Activated effector memory CD4-positive, alpha-beta T cell treated with Interleukin-2 at 50 U/mL for 16 hours (primary cell): Measurements from ENCODE around the gene MRPS33.
"Not testable (repeated sequence)": the region's sequence is repeated elsewhere in the genome, so short reads cannot be mapped to it uniquely, and the experiment has no call there.

ENCODE experiments used
- DNase-seq: peaks from one replicate; pipeline ENCODE4 v3.0.0-alpha.2; 2020

MRPS33 gene

DNA sequence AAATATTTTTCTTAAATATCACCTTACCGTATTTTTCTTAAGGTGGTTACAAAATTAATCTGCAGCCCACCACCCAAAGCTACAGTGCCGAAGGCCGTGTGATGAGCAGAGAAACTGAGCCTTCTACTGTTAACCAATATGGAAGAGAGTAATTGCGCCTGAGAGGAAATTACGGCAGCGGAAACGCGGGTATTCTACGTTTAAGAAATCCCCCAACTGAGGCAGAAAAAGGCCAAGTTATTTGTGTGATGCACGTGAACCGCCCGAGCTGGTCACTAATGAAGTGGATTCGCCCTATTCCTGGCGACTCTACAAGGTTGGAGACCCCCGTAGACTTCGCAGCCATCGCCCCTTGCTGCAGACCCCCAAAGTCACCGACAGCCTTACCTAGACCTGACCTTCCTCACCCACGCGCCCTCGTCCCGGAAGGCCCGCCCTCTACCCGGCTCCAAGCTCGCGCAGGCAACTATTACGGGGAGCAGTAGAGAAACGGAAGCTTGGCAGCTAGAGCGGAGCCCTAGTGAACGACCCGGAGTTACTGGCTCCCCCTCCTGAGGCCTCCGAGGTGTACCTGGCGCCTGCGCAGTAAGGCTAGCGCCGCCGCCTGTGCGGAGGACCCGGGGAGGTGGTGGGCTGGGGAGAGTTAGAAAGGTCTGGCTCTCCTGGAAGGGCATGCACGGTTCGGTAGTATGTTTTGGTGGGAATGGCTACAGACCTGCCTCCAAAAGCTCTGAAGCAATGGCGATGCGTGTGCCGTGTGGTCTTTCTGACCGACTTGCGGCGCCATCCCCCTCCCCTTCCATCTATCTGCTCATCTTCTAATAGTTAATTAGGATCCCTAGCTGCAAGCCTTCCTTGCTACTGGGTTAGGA, at the start of gene MRPS33:
TSS of gene MRPS33 (minus strand) at position 429 of the 872 bp plus-strand sequence. CDS start 4,319 bp downstream, outside the sequence.
- peak; percentile 94 for DNase-seq

DNA sequence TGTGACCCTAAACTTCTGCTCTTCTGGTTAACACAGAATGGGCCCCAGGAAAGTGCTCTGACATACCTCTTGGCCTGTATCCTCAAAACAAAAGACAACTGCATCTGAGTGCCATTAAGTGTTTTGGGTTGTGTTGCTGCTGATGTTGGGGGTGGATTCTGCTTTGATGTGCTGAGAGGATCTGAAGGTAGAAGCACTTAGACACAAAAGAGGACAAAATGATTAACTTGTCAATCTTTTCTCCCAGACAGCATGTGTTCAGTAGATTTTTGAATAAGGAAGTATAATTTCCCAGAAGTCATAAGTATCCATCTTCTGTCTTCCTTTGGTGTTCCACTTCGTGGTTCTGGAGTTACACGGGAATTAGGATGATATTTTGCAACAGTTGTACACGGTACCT, 43.0 kb upstream of the MRPS33 start:
- DNase-seq: no peak

GRCh38 chr7:141055146-141055545, 40.4 kb upstream of the MRPS33 start:
- no peak for DNase-seq

DNA sequence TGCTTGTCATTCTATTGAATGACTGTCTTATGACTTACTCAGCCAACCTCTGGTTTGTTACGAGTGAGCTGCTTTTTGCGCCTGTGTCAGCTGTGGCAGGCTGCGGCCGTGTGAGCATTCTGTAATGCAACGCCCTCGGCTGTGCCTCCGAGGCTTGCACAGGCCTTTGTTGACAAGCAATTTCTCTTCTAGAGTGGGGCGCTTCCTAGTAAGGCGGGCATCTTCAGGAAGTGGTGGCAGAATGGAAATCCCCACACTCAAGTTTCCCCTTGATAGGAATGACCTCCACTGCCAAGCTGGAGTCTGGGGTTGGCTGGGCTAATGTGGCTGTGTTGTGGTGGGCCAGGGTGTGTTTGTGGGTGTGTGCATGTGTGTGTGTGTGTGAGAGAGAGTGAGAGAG, 38.9 kb upstream of the MRPS33 start:
- peak; percentile 61 for DNase-seq

- no peak for DNase-seq
These were observed 31.3 kb upstream of the MRPS33 start for GRCh38 chr7:141045842-141046620.

DNA sequence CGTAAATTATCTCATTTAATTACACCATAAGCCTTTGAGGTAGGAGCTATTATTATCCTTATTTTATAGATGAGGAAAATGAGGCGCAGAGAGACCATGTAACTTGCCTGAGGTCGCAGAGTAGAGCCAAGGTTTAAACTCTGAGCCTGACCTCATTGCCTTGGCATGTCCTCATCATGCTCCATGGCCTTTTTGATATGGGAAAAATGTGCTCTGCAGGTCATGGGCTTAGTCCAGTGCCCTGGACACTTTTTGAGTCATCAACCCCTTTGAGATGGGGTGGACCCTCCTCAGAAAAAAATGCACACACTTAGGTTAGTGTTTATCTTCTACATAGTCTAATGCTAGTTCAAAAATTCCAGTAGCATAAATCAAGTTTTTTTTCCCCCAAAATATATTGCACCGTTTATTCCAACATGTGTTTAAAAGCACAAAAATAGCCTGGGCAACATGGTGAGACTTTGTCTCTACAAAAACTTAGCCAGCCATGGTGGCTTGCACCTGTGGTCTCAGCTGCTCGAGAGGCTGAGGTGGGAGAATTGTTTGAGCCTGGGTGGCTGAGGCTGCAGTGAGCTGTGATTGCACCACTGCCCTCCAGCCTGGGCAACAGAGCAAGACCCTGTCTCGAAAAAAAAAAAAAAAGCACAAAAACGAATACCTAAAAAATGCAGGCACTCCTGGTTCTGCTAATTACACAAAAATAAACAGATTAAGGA, 30.5 kb upstream of the MRPS33 start:
- no peak for DNase-seq

DNA sequence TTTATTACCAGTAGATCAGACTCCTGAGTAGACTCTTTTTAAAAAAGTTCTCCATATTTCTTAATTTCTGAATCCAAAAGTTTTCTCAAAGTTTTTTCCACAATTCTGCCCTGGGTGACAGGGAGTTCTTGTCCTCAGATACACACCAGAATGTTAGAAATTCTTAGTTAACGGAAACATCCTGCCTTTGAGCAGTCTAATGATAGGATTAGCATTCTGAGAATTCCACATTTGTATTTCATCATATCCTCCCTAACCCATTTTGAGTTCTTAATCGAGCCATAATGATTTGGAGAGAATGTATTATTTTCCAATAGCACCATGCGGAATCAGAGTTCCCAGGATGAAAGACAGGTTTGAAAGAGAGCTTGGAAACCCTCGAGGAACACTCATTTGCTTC, 28.9 kb upstream of the MRPS33 start:
- DNase-seq: no peak

- no peak for DNase-seq
These were observed 27.8 kb upstream of the MRPS33 start for GRCh38 chr7:141042222-141043193.

DNA sequence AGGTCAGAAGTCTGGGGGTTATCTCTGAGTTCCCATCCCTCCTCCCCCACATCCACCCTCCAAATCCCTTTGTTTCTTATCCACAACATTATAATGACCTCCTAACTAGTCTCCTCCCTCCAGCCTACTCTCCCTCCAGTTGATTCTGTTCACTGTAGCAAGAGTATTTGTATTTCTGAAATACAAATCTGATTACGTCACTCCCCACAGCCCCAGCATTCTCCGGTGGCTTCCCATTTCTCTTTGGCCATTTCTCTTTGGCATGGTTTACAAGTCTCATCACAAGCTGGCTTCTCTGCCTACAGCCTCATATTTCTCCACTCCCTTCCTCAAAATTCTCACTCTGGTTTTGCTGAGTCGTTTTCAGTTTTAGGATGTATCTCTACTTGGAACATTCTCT, 24.6 kb upstream of the MRPS33 start:
- DNase-seq: no peak

DNA sequence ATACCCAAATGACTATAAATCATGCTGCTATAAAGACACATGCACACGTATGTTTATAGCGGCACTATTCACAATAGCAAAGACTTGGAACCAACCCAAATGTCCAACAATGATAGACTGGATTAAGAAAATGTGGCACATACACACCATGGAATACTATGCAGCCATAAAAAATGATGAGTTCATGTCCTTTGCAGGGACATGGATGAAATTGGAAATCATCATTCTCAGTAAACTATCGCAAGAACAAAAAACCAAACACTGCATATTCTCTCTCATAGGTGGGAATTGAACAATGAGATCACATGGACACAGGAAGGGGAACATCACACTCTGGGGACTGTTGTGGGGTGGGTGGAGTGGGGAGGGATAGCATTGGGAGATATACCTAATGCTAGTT, 23.3 kb upstream of the MRPS33 start:
- not testable (repeated sequence) for DNase-seq

DNA sequence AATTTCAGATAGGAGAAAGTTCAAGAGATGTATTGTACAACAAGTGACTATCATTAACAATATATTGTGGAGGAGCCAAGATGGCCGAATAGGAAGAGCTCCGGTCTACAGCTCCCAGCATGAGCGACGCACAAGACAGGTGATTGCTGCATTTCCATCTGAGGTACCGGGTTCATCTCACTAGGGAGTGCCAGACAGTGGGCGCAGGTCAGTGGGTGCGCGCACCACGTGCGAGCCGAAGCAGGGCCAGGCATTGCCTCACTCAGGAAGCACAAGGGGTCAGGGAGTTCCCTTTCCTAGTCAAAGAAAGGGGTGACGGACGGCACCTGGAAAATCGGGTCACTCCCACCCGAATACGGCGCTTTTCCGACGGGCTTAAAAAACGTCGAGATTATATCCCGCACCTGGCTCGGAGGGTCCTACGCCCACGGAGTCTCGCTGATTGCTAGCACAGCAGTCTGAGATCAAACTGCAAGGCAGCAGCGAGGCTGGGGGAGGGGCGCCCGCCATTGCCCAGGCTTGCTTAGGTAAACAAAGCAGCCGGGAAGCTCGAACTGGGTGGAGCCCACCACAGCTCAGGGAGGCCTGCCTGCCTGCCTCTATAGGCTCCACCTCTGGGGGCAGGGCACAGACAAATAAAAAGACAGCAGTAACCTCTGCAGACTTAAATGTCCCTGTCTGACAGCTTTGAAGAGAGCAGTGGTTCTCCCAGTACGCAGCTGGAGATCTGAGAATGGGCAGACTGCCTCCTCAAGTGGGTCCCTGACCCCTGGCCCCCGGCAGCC, 18.0 kb upstream of the MRPS33 start:
- DNase-seq: not testable (repeated sequence)

DNA sequence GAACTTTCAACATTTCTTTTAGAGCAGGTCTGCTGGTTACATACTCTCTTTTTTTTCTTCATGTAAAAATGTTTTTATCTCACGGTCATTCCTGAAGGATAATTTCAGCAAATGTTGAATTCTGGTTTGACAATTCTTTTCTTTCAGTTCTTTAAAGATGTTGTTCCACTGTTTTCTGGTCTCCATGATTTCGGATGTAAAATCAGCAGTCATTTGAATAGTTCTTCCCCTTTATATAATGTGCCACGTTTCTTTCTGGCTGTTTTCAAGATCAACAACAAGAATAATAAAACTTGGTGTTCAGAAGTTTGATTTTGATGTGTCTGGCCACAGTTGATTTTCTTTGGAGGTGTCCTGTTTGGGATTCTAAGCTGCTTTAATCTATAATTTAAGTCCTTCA, 14.0 kb upstream of the MRPS33 start:
- no peak for DNase-seq

DNA sequence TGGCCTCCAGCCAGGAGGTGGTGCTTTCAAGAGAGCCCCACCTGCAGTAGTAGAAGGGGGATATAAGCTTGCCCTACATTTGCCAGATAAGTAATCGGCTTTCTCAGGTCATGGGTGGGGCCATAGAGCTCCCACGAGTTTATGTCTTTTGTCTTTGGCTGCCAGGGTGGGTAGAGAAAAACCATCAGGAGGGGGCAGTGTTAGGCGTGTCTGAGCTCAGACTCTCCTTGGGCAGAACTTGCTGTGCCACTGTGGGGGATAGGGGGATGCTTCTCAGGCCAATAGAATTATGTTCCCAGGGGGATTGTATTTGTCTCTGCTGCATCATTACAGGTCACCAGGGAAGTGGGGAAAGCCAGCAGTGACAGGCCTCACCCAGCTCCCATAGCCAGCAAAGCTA, 12.3 kb upstream of the MRPS33 start:
- DNase-seq: no peak

- no peak for DNase-seq
These were observed 9.9 kb upstream of the MRPS33 start for GRCh38 chr7:141024668-141025067.

DNA sequence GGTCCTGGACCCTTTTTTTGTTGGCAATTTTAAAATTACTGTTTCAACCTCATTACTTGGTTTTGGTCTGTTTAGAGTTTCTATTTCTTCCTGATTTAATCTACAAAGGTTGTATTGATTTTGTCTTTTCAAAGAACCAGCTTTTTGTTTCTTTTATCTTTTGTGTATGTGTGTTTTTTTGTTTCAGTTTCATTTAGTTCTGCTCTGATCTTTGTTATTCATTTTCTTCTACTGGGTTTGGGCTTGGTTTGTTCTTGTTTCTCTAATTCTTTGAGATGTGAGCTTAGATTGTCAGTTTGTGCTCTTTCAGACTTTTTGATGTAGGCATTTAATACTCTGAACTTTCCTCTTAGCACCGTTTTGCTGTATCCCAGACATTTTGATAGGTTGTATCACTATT, 8.5 kb upstream of the MRPS33 start:
- DNase-seq: no peak

DNA sequence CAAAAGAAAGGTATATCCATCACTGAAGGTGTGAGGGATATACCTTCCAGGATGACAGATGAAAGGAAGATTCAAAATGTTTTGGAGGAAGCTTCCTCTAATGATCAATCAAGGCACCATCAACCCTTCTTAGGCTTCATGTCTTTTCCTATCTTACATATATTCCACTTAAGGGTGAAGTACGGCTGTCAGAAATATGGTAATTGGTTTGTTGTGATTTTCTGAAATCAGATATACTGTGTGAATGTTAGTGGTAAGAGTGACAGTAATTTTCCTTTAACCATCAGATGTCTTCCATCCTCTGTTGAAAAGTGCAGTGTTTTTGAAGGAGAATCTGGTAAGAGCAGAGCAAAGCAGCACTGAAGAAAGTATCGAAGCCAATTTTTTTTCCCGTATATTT, 2.8 kb upstream of the MRPS33 start:
- DNase-seq: no peak

DNA sequence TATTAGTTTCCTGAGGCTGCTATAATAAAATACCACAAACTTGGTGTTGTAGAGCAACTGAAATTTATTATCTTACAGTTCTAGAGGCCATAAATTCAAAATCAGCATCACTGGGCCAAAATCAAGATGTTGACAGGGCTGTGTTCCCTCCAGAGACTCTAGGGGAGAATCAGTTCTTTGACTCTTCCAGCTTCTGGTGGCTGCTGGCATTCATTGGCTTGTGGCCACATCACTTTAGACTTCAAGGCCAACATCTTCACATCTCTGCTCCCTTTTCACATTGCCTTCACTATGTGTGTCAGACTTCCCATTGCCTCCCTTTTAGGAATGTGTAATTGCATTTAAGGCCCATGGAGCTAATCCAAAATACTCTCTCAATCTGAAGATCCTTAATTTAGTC, 1.6 kb upstream of the MRPS33 start:
- no peak for DNase-seq

DNA sequence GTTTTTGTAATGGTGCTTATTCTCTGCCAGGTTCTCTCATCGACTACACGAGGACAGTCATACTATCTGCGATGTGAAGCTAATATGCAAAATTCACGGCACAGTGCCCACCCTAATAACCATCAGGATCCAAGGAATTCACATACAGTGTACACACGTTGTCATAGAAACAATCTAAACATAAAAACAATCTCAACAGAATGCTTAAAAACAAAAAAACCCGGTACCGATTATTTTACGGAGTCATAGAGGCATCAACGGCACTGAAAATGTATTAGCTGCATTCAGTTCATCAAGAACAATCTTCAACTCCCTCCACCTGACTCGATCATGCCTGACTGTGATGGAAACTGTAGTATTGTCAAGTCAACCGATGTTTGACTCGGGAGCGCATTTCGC, 628 bp downstream of the MRPS33 start:
- DNase-seq: no peak

- DNase-seq: no peak
These were observed 1.4 kb downstream of the MRPS33 start for GRCh38 chr7:141013345-141013715.

- no peak for DNase-seq
These were observed 1.9 kb downstream of the MRPS33 start for GRCh38 chr7:141012696-141013344.
